Measurements from ENCODE around the gene ETHE1.
A peak's percentile ranks its signal among the peaks of the same experiment; 100 is the strongest.

The ETHE1 gene

DNA sequence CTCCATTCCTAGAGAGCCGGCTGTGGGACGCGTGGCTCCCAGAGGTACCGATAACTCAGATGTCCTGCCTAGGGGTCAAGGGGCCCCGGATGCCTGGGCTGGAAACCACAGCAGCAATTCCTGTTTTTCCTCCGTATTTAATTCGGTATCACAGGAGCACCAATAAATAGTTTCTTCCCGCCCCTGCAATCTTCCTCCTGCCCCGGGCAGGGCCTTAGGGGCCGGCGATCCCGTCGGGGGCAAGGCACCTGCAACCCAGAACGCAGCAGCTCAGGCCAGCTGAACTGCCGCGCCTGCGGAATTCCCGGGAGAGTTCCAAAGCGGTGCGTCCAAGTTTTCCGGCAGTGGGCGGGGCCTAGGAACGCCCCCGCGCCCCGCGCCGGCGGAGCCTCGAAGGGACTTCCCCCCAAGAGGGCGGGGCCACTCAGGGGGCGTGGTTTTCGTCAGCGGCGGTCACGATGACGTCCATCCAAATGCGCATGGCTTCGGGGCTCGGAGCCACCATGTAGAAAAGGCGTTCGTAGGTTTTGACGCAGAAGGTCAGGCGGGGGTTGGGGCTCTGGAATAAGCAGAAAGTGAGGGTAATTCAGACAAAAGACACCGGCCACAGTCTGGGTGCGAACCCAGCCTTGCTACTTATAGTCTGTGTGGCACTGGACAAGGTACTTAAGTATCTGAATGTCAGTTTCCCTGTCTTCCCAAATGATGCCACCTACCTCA lies 51.9 kb downstream of the ETHE1 start:
- DNase-seq (ENCODE audit: low read depth), result peak; percentile 93
- peak overlapping the region; percentile 40 for H3K4me3 ChIP-seq (replicated peaks; ENCODE audit: low read depth, low read length)
- TF ChIP-seq, protein P1, sequence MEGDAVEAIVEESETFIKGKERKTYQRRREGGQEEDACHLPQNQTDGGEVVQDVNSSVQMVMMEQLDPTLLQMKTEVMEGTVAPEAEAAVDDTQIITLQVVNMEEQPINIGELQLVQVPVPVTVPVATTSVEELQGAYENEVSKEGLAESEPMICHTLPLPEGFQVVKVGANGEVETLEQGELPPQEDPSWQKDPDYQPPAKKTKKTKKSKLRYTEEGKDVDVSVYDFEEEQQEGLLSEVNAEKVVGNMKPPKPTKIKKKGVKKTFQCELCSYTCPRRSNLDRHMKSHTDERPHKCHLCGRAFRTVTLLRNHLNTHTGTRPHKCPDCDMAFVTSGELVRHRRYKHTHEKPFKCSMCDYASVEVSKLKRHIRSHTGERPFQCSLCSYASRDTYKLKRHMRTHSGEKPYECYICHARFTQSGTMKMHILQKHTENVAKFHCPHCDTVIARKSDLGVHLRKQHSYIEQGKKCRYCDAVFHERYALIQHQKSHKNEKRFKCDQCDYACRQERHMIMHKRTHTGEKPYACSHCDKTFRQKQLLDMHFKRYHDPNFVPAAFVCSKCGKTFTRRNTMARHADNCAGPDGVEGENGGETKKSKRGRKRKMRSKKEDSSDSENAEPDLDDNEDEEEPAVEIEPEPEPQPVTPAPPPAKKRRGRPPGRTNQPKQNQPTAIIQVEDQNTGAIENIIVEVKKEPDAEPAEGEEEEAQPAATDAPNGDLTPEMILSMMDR (IDR thresholded peaks at IDR 0.05; ENCODE audit: low read length, missing control alignments), result no peak

DNA sequence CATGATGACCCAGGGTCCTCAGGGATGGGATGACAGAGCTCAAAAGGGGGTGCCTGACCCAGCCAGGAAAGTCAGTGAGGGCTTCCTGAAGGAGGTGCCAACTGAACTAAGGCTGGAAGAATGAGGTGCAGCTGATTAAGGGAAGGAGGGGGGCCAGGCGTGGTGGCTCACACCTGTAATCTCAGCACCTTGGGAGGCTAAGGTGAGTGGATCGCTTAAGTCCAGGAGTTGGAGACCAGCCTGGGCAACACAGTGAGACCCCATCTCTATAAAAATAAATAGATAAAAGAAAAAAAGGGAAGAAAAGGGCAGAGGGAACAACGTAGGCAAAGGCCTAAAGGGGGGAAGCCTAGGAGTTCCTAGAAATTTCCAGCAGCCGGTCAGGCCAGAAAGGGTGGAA lies 52.5 kb downstream of the ETHE1 start:
- no peak overlapping the region for H3K4me3 ChIP-seq (replicated peaks; ENCODE audit: low read depth, low read length)
- no peak for DNase-seq (ENCODE audit: low read depth)
- TF ChIP-seq, protein P1 (IDR thresholded peaks at IDR 0.05; ENCODE audit: low read length, missing control alignments), result no peak

DNA sequence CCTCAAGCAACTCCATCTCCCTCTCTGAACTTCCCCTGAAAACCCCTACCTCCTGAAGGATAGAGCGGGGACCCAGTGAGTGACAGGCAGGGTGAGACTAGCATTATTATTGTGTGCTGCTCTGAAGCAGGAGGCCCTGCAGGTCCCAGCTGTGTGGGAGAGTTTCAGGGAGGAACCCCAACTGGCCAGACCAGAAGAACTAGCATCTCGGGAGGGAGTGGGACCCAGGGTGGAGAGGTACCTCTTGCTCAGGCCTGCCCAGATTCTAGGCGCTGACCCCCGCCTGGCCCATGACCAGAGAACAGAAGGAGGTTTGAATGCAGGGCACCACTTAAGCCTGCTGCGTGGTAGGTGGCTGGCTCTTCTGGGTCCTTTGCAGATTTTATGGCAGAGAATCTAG lies 55.9 kb downstream of the ETHE1 start:
- no peak overlapping the region for H3K4me3 ChIP-seq (replicated peaks; ENCODE audit: low read depth, low read length)
- TF ChIP-seq, protein P1 (IDR thresholded peaks at IDR 0.05; ENCODE audit: low read length, missing control alignments), result no peak
- DNase-seq (ENCODE audit: low read depth), result no peak

DNA sequence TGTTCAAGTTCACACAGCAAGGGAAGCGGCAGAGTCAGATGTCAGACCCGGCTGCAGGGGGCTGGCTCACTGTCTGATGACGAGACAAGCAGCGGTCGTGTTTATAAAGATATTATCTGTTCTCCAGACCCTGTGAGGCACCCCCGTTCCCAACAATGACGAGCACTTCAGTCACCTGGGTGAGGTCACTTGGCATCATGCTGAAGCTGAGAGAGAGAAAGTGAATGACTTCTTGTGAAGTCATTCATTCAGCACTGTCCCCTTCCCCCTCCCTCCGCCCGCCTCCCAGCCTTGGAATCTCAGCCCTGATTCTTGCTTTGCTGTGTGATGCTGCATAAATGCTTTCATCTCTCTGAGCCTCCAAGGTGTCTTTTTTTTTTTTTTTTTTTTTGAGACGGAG lies 56.7 kb downstream of the ETHE1 start:
- no peak for DNase-seq (ENCODE audit: low read depth)
- no peak overlapping the region for H3K4me3 ChIP-seq (replicated peaks; ENCODE audit: low read depth, low read length)

DNA sequence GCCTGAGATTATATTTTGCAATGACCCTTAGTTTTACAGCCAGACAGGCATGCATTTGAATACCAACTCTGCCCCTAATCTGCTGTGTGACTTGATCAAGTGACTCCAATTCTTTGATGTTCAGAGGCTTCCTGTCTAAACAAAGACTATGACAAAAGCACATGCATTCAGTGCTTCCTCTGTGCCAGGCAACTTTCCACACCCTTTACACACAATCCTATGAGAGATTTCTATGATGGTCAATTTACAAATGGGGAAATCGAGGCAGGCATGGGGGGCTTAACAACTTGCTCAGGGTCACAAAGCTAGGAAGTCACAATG lies 57.9 kb downstream of the ETHE1 start:
- no peak overlapping the region for H3K4me3 ChIP-seq (replicated peaks; ENCODE audit: low read depth, low read length)
- TF ChIP-seq, protein P1 (IDR thresholded peaks at IDR 0.05; ENCODE audit: low read length, missing control alignments), result no peak
- DNase-seq (ENCODE audit: low read depth), result peak; percentile 25

More for the DNA sequence above, 56.7 kb downstream of the ETHE1 start:
- TF ChIP-seq, protein P1 (IDR thresholded peaks at IDR 0.05; ENCODE audit: low read length, missing control alignments), result no peak

DNA sequence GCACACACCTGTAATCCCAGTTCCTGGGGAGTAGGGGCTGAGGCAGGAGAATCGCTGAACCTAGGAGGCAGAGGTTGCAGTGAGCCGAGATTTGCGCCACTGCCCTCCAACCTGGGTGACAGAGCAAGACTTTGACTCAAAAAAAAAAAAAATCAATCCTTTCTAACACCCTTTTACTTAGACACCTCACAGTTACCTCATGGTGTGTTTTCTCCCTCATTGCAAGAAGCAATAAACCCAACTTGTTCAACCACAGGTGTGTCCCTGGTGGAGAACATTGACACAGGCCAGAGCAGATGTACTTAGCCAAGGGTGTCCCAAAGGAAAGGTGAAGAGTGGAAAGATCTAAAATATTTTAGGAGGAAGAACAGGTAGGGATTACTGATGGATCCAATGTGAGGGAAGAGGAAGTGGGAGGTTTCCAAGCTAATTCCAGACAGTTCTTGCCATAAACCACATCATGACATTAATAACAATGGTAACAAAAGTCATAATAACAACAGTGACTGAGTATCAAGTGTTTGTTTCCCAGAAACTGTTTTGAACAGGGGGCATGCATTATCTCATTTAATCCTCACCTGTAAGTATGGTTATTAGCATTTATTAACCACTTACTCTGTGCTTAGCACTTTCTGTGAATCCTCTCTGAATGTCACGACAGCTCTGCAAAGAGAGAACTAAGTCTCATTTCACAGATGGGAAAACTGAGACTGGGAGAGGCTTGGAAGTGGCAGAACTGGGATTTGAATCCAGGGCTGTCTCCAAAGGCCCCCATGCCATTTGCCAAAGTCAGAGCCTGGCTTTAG lies 58.4 kb downstream of the ETHE1 start:
- TF ChIP-seq, protein P1 (IDR thresholded peaks at IDR 0.05; ENCODE audit: low read length, missing control alignments), result no peak
- no peak for DNase-seq (ENCODE audit: low read depth)
- H3K4me3 ChIP-seq (replicated peaks; ENCODE audit: low read depth, low read length), result no peak overlapping the region

All from fibroblast of pulmonary artery (primary cell).